HEK293 (cell line): ENCODE results near the gene CINP.
A peak's percentile ranks its signal among the peaks of the same experiment; 100 is the strongest.

Experiments
- BCL11B ChIP-seq: fragments of 450-650 bp; formaldehyde crosslinking; IDR thresholded peaks from 2 replicates; pipeline ENCODE4 v1.5.1; 2016; ENCODE audit warnings: low read depth, missing biosample characterization, missing genetic modification characterization
- HOXD13 ChIP-seq: sonication (generic); formaldehyde crosslinking; IDR thresholded peaks from 2 replicates; pipeline ENCODE4 v1.8.0; 2022; ENCODE audit warnings: missing genetic modification reagents, borderline replicate concordance
- ZBTB8A ChIP-seq: fragments of 450-650 bp; formaldehyde crosslinking; IDR thresholded peaks from 2 replicates; pipeline ENCODE4 v1.5.1; 2016; ENCODE audit warnings: missing biosample characterization, missing genetic modification characterization
- ZFHX2 ChIP-seq: fragments of 450-650 bp; formaldehyde crosslinking; conservative IDR thresholded peaks from 2 replicates; pipeline ENCODE4 v1.5.1; 2016; ENCODE audit warnings: missing biosample characterization, missing genetic modification characterization
- ZFP3 ChIP-seq: fragments of 450-650 bp; formaldehyde crosslinking; IDR thresholded peaks from 2 replicates; pipeline ENCODE4 v1.5.1; 2016; ENCODE audit warnings: low read depth, missing biosample characterization, missing genetic modification characterization
- ZFP41 ChIP-seq: fragments of 450-650 bp; formaldehyde crosslinking; IDR thresholded peaks from 2 replicates; pipeline ENCODE4 v1.5.1; 2016; ENCODE audit warnings: missing biosample characterization, missing genetic modification characterization, borderline replicate concordance
- ZNF132 ChIP-seq: fragments of 450-650 bp; formaldehyde crosslinking; IDR thresholded peaks from 2 replicates; pipeline ENCODE4 v1.5.1; 2017; ENCODE audit warnings: missing biosample characterization, missing genetic modification characterization, borderline replicate concordance
- ZNF23 ChIP-seq: fragments of 450-650 bp; formaldehyde crosslinking; IDR thresholded peaks from 2 replicates; pipeline ENCODE4 v1.5.1; 2016; ENCODE audit warnings: missing biosample characterization, missing genetic modification characterization, borderline replicate concordance
- ZNF24 ChIP-seq: fragments of 450-650 bp; formaldehyde crosslinking; IDR thresholded peaks from 2 replicates; pipeline ENCODE4 v1.5.1; 2016; ENCODE audit warnings: missing biosample characterization, missing genetic modification characterization
- ZNF248 ChIP-seq: fragments of 450-650 bp; formaldehyde crosslinking; IDR thresholded peaks from 2 replicates; pipeline ENCODE4 v1.5.1; 2017; ENCODE audit warnings: missing biosample characterization, missing genetic modification characterization
- ZNF274 ChIP-seq, 2 experiments: fragments of 200-500 bp in 1 of 2; fragments of 450-650 bp in 1 of 2; sonication (Bioruptor generic) in 1 of 2; formaldehyde crosslinking in 1 of 2; IDR thresholded peaks; 2 replicates each; pipeline versions ENCODE4 v1.5.1 to v1.6.1; 2014 to 2016; ENCODE audit warnings: borderline replicate concordance in 1 of 2, inconsistent platforms in 1 of 2, low read length in 1 of 2, missing biosample characterization in 1 of 2, missing genetic modification characterization in 1 of 2
- ZNF416 ChIP-seq: fragments of 450-650 bp; formaldehyde crosslinking; IDR thresholded peaks from 2 replicates; pipeline ENCODE4 v1.5.1; 2016; ENCODE audit warnings: missing biosample characterization, missing genetic modification characterization
- ZNF426 ChIP-seq: fragments of 450-650 bp; formaldehyde crosslinking; IDR thresholded peaks from 2 replicates; pipeline ENCODE4 v1.5.1; 2017; ENCODE audit warnings: missing biosample characterization, missing genetic modification characterization, mild to moderate bottlenecking, inconsistent platforms, moderate library complexity
- ZNF529 ChIP-seq: fragments of 450-650 bp; formaldehyde crosslinking; IDR thresholded peaks from 2 replicates; pipeline ENCODE4 v1.5.1; 2017; ENCODE audit warnings: missing genetic modification characterization, missing biosample characterization; ENCODE audit not compliant: insufficient replicate concordance
- ZNF585B ChIP-seq: fragments of 450-650 bp; formaldehyde crosslinking; IDR thresholded peaks from 2 replicates; pipeline ENCODE4 v1.5.1; 2016; ENCODE audit warnings: missing biosample characterization, missing genetic modification characterization
- ZNF629 ChIP-seq: fragments of 450-650 bp; formaldehyde crosslinking; IDR thresholded peaks from 2 replicates; pipeline ENCODE4 v1.5.1; 2017; ENCODE audit warnings: missing biosample characterization, missing genetic modification characterization
- ZNF660 ChIP-seq: fragments of 450-650 bp; IDR thresholded peaks from 2 replicates; pipeline ENCODE4 v1.5.1; 2018; ENCODE audit warnings: missing biosample characterization, mild to moderate bottlenecking, missing genetic modification characterization
- ZNF776 ChIP-seq: fragments of 450-650 bp; formaldehyde crosslinking; IDR thresholded peaks from 2 replicates; pipeline ENCODE4 v1.5.0; 2017; ENCODE audit warnings: missing biosample characterization, missing genetic modification characterization, borderline replicate concordance
- ZNF791 ChIP-seq: fragments of 450-650 bp; formaldehyde crosslinking; IDR thresholded peaks from 2 replicates; pipeline ENCODE4 v1.5.1; 2016; ENCODE audit warnings: missing biosample characterization, missing genetic modification characterization
- TF ChIP-seq, protein P1 (sequence below): fragments of 450-650 bp; formaldehyde crosslinking; IDR thresholded peaks from 2 replicates; pipeline ENCODE4 v1.5.1; 2017; ENCODE audit warnings: missing biosample characterization, mild to moderate bottlenecking, missing genetic modification characterization, moderate library complexity
- TF ChIP-seq, protein P2 (sequence below): fragments of 450-650 bp; formaldehyde crosslinking; IDR thresholded peaks from 2 replicates; pipeline ENCODE4 v1.5.1; 2016; ENCODE audit warnings: missing biosample characterization, missing genetic modification characterization
- TF ChIP-seq, protein P3 (sequence below): fragments of 450-650 bp; formaldehyde crosslinking; IDR thresholded peaks from 2 replicates; pipeline ENCODE4 v1.5.1; 2017; ENCODE audit warnings: missing biosample characterization, missing genetic modification characterization
- TF ChIP-seq, protein P4 (sequence below): IDR thresholded peaks from 2 replicates; pipeline ENCODE4 v1.6.1; 2011; ENCODE audit warnings: mild to moderate bottlenecking, low read depth, low read length, borderline replicate concordance
- TF ChIP-seq, protein P5 (sequence below): sonication (generic); formaldehyde crosslinking; IDR thresholded peaks from 2 replicates; pipeline ENCODE4 v1.8.1; 2022; ENCODE audit warnings: mild to moderate bottlenecking, moderate library complexity, missing genetic modification reagents
- TF ChIP-seq, protein P6 (sequence below): fragments of 450-650 bp; formaldehyde crosslinking; IDR thresholded peaks from 2 replicates; pipeline ENCODE4 v1.5.1; 2016; ENCODE audit warnings: missing biosample characterization, missing genetic modification characterization
- TF ChIP-seq, protein P7 (sequence below): fragments of 450-650 bp; formaldehyde crosslinking; IDR thresholded peaks from 2 replicates; pipeline ENCODE4 v1.5.1; 2017; ENCODE audit warnings: missing biosample characterization, missing genetic modification characterization

Gene CINP

DNA sequence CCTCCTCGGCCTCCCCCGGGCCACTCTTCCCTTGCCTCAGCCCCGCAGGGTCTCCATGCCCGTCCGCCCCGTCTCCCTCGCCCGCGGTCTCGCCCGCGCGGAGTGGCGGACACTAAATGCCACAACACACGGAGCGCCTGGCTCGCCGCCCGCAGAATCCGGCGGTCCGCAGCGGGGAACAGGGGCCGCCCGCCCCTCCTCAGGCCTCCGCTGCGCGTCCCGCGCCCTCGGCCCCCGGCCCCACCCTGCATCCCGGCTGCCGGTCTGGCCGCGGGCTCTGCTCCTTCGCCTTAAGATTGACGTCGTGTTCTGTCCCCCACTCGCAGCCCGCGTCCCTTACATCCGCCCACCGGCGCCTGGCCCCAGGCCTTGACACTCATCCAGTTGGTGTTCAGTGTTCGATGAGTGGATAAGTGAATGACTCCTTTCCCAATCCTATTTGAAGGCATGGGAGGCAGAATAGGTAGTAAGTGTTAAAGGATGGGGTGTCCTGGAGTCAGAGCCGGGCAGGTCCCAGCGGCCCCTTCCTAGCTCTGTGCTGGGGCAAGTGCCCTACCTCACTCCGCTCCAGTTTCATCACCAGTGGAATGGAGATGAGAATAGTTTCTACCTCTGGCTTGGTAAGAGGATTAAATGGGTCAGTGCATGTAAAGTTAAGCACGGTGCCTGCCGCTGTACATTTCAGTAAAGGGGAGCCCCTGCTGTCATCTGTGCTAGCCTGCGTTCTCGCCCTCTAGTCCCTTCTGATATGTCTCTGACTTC lies 673 bp upstream of the CINP start (continued):
- TF ChIP-seq ZBTB8A (tag by site-specific recombination): peak; percentile 48
- no peak for TF ChIP-seq ZNF248 (tag by site-specific recombination)
- TF ChIP-seq, protein P1, sequence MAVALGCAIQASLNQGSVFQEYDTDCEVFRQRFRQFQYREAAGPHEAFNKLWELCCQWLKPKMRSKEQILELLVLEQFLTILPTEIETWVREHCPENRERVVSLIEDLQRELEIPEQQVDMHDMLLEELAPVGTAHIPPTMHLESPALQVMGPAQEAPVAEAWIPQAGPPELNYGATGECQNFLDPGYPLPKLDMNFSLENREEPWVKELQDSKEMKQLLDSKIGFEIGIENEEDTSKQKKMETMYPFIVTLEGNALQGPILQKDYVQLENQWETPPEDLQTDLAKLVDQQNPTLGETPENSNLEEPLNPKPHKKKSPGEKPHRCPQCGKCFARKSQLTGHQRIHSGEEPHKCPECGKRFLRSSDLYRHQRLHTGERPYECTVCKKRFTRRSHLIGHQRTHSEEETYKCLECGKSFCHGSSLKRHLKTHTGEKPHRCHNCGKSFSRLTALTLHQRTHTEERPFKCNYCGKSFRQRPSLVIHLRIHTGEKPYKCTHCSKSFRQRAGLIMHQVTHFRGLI: no peak
- TF ChIP-seq ZNF660 (tag by site-specific recombination): no peak
- TF ChIP-seq, protein P2, sequence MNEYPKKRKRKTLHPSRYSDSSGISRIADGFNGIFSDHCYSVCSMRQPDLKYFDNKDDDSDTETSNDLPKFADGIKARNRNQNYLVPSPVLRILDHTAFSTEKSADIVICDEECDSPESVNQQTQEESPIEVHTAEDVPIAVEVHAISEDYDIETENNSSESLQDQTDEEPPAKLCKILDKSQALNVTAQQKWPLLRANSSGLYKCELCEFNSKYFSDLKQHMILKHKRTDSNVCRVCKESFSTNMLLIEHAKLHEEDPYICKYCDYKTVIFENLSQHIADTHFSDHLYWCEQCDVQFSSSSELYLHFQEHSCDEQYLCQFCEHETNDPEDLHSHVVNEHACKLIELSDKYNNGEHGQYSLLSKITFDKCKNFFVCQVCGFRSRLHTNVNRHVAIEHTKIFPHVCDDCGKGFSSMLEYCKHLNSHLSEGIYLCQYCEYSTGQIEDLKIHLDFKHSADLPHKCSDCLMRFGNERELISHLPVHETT: no peak
- TF ChIP-seq, protein P3, sequence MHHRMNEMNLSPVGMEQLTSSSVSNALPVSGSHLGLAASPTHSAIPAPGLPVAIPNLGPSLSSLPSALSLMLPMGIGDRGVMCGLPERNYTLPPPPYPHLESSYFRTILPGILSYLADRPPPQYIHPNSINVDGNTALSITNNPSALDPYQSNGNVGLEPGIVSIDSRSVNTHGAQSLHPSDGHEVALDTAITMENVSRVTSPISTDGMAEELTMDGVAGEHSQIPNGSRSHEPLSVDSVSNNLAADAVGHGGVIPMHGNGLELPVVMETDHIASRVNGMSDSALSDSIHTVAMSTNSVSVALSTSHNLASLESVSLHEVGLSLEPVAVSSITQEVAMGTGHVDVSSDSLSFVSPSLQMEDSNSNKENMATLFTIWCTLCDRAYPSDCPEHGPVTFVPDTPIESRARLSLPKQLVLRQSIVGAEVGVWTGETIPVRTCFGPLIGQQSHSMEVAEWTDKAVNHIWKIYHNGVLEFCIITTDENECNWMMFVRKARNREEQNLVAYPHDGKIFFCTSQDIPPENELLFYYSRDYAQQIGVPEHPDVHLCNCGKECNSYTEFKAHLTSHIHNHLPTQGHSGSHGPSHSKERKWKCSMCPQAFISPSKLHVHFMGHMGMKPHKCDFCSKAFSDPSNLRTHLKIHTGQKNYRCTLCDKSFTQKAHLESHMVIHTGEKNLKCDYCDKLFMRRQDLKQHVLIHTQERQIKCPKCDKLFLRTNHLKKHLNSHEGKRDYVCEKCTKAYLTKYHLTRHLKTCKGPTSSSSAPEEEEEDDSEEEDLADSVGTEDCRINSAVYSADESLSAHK: no peak
- TF ChIP-seq ZNF529: no peak
- no peak for TF ChIP-seq ZNF416
- TF ChIP-seq BCL11B (tag by site-specific recombination): no peak
- no peak for TF ChIP-seq ZFP3 (tag by site-specific recombination)
- no peak for TF ChIP-seq ZFP41 (tag by site-specific recombination)
- TF ChIP-seq HOXD13: no peak
- TF ChIP-seq ZFHX2 (tag by site-specific recombination): peak; percentile 71
- TF ChIP-seq, protein P4, sequence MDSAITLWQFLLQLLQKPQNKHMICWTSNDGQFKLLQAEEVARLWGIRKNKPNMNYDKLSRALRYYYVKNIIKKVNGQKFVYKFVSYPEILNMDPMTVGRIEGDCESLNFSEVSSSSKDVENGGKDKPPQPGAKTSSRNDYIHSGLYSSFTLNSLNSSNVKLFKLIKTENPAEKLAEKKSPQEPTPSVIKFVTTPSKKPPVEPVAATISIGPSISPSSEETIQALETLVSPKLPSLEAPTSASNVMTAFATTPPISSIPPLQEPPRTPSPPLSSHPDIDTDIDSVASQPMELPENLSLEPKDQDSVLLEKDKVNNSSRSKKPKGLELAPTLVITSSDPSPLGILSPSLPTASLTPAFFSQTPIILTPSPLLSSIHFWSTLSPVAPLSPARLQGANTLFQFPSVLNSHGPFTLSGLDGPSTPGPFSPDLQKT: no peak
- TF ChIP-seq ZNF24 (tag by site-specific recombination): no peak
- peak; percentile 81 for TF ChIP-seq ZNF629 (tag by site-specific recombination)
- no peak for TF ChIP-seq ZNF791
- TF ChIP-seq ZNF274 (IDR thresholded peaks at IDR 0.05; ENCODE audit: low read length): no peak
- no peak for TF ChIP-seq ZNF274 (tag by site-specific recombination; IDR thresholded peaks at IDR 0.05; ENCODE audit: borderline replicate concordance)
- no peak for TF ChIP-seq ZNF23 (tag by site-specific recombination)
- TF ChIP-seq, protein P5, sequence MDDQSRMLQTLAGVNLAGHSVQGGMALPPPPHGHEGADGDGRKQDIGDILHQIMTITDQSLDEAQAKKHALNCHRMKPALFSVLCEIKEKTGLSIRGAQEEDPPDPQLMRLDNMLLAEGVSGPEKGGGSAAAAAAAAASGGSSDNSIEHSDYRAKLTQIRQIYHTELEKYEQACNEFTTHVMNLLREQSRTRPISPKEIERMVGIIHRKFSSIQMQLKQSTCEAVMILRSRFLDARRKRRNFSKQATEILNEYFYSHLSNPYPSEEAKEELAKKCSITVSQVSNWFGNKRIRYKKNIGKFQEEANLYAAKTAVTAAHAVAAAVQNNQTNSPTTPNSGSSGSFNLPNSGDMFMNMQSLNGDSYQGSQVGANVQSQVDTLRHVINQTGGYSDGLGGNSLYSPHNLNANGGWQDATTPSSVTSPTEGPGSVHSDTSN (CRISPR knock-in tag): 0 out of 2 replicates have a peak, but pooled peaks have one; percentile 34
- TF ChIP-seq ZNF132 (tag by site-specific recombination): no peak
- TF ChIP-seq, protein P6, sequence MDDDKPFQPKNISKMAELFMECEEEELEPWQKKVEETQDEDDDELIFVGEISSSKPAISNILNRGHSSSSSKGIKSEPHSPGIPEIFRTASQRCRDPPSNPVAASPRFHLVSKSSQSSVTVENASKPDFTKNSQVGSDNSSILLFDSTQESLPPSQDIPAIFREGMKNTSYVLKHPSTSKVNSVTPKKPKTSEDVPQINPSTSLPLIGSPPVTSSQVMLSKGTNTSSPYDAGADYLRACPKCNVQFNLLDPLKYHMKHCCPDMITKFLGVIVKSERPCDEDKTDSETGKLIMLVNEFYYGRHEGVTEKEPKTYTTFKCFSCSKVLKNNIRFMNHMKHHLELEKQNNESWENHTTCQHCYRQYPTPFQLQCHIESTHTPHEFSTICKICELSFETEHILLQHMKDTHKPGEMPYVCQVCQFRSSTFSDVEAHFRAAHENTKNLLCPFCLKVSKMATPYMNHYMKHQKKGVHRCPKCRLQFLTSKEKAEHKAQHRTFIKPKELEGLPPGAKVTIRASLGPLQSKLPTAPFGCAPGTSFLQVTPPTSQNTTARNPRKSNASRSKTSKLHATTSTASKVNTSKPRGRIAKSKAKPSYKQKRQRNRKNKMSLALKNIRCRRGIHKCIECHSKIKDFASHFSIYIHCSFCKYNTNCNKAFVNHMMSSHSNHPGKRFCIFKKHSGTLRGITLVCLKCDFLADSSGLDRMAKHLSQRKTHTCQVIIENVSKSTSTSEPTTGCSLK: no peak
- TF ChIP-seq, protein P7, sequence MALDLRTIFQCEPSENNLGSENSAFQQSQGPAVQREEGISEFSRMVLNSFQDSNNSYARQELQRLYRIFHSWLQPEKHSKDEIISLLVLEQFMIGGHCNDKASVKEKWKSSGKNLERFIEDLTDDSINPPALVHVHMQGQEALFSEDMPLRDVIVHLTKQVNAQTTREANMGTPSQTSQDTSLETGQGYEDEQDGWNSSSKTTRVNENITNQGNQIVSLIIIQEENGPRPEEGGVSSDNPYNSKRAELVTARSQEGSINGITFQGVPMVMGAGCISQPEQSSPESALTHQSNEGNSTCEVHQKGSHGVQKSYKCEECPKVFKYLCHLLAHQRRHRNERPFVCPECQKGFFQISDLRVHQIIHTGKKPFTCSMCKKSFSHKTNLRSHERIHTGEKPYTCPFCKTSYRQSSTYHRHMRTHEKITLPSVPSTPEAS (tag by site-specific recombination): no peak
- no peak for TF ChIP-seq ZNF426 (tag by site-specific recombination)
- TF ChIP-seq ZNF585B (tag by site-specific recombination): no peak
- TF ChIP-seq ZNF776 (tag by site-specific recombination): no peak
